OCI-LY1 (cell line): ENCODE data around the gene GNAT1.

ENCODE experiments used
- H2AFZ ChIP-seq: fragments of 200-600 bp; sonication (generic), shearing (Covaris generic); 2 replicates; pipeline ENCODE4 v1.6.0; 2014; ENCODE audit warnings: antibody characterized with exemption, mild to moderate bottlenecking, low read length
- H3F3A ChIP-seq: fragments of 200-600 bp; sonication (generic), shearing (Covaris generic); 2 replicates; pipeline ENCODE4 v1.6.0; 2014; ENCODE audit warnings: mild to moderate bottlenecking, antibody characterized with exemption, low read length, moderate library complexity; ENCODE audit not compliant: insufficient read depth
- H3K27ac ChIP-seq: fragments of 200-600 bp; sonication (generic); 2 replicates; pipeline ENCODE4 v1.5.1; 2014; ENCODE audit warnings: low read length, mixed run types, mild to moderate bottlenecking, low read depth; ENCODE audit not compliant: poor library complexity, severe bottlenecking
- H3K27me3 ChIP-seq: fragments of 200-600 bp; sonication (generic); 2 replicates; pipeline ENCODE4 v1.6.0; 2014; ENCODE audit warnings: antibody characterized with exemption, mild to moderate bottlenecking, low read length, moderate library complexity; ENCODE audit not compliant: insufficient read depth
- H3K36me3 ChIP-seq: fragments of 200-600 bp; sonication (generic); 2 replicates; pipeline ENCODE4 v1.6.1; 2014; ENCODE audit warnings: mild to moderate bottlenecking, antibody characterized with exemption, low read length, moderate library complexity, mixed read lengths; ENCODE audit not compliant: insufficient read depth
- H3K4me1 ChIP-seq: fragments of 200-600 bp; sonication (generic); 2 replicates; pipeline ENCODE4 v1.5.1; 2014; ENCODE audit warnings: mild to moderate bottlenecking, low read length, moderate library complexity; ENCODE audit not compliant: insufficient read depth, severe bottlenecking
- H3K4me2 ChIP-seq: fragments of 200-600 bp; sonication (generic), shearing (Covaris generic); 2 replicates; pipeline ENCODE4 v1.6.1; 2014; ENCODE audit warnings: low read length
- H3K4me3 ChIP-seq: fragments of 200-600 bp; sonication (generic); 2 replicates; pipeline ENCODE4 v1.5.1; 2014; ENCODE audit warnings: low read length, low read depth, mild to moderate bottlenecking, mixed read lengths; ENCODE audit not compliant: poor library complexity, severe bottlenecking
- H3K79me2 ChIP-seq: fragments of 200-600 bp; shearing (Covaris generic); 2 replicates; pipeline ENCODE4 v1.6.1; 2016; ENCODE audit warnings: mixed run types, low read length, mixed read lengths; ENCODE audit not compliant: insufficient read depth
- H3K9ac ChIP-seq: fragments of 200-600 bp; sonication (generic), shearing (Covaris generic); 2 replicates; pipeline ENCODE4 v1.6.1; 2014; ENCODE audit warnings: mild to moderate bottlenecking, low read length, mixed read lengths
- H3K9me2 ChIP-seq: fragments of 200-600 bp; sonication (generic), shearing (Covaris generic); 2 replicates; pipeline ENCODE4 v1.6.1; 2014; ENCODE audit warnings: low read depth, mild to moderate bottlenecking, low read length, mixed read lengths
- H3K9me3 ChIP-seq: fragments of 200-600 bp; shearing (Covaris generic); 2 replicates; pipeline ENCODE4 v1.6.1; 2014; ENCODE audit warnings: low read length, mixed read lengths
- H4K20me1 ChIP-seq: fragments of 200-600 bp; sonication (generic), shearing (Covaris generic); 2 replicates; pipeline ENCODE4 v1.6.0; 2016; ENCODE audit warnings: mild to moderate bottlenecking, low read length; ENCODE audit not compliant: insufficient read depth
- CTCF ChIP-seq: fragments of 200-600 bp; sonication (generic), shearing (Covaris generic); IDR thresholded peaks from 2 replicates; pipeline ENCODE4 v1.5.1; 2017; ENCODE audit warnings: mild to moderate bottlenecking, antibody characterized with exemption, low read length, moderate library complexity, mixed read lengths
- EZH2 ChIP-seq: fragments of 200-600 bp; sonication (generic), shearing (Covaris generic); IDR thresholded peaks from 2 replicates; pipeline ENCODE4 v1.8.0; 2017; ENCODE audit warnings: borderline replicate concordance, mixed run types, mild to moderate bottlenecking, antibody characterized with exemption, low read length, moderate library complexity, mixed read lengths

GNAT1 gene

GRCh38 chr3:50154476-50154839 lies 37.0 kb upstream of the GNAT1 start:
- Histone ChIP-seq H4K20me1 (no peaks in the 10 kb centered on the region), H3K9me2 (no peaks in the 10 kb centered on the region), H2AFZ (no peak overlapping the region), H3K4me2 (peak overlapping the region; percentile 93), H3K27me3 (peaks cover 15% of the 10 kb centered on the region; the same call in 1 of the 2 replicates), H3K4me3 (peak overlapping the region; percentile 63), H3K79me2 (no peaks in the 10 kb centered on the region), H3F3A (no peaks in the 10 kb centered on the region), H3K9me3 (no peaks in the 10 kb centered on the region), H3K9ac (peak overlapping the region; percentile 22; the same call in 1 of the 2 replicates), H3K4me1 (peaks cover 9% of the 10 kb centered on the region), H3K36me3 (no peaks in the 10 kb centered on the region), H3K27ac (no peak overlapping the region)
- TF ChIP-seq EZH2, result no peak
- peak; percentile 40; the same call in 1 of the 2 replicates for TF ChIP-seq CTCF

GRCh38 chr3:50154840-50155490 lies 36.4 kb upstream of the GNAT1 start, which contains the start of gene SEMA3F:
Gene SEMA3F, plus strand, starts transcription at chr3:50155324. Its CDS starts 4,299 bp downstream, at chr3:50159623.
- H3K27ac ChIP-seq, result no peak within 1 kb of the TSS
- H2AFZ ChIP-seq, result no peak within 1 kb of the TSS
- H3K4me1 ChIP-seq, result peaks cover 9% of the 10 kb centered on the region
- no peaks in the 10 kb centered on the region for H3K79me2 ChIP-seq
- peak within 1 kb of the TSS; percentile 22; the same call in 1 of the 2 replicates for H3K9ac ChIP-seq
- H3K4me2 ChIP-seq, result peak within 1 kb of the TSS; percentile 93
- peak within 1 kb of the TSS; percentile 63 for H3K4me3 ChIP-seq
- H3K27me3 ChIP-seq, result peaks cover 15% of the 10 kb centered on the region; the same call in 1 of the 2 replicates
- no peaks in the 10 kb centered on the region for H3K9me3 ChIP-seq
- no peaks in the 10 kb centered on the region for H3F3A ChIP-seq
- no peaks in the 10 kb centered on the region for H3K36me3 ChIP-seq
- H4K20me1 ChIP-seq, result no peaks in the 10 kb centered on the region
- no peaks in the 10 kb centered on the region for H3K9me2 ChIP-seq
- TF ChIP-seq CTCF (no peak), EZH2 (no peak)

GRCh38 chr3:50155491-50155878 lies 35.9 kb upstream of the GNAT1 start:
- Histone ChIP-seq H3K27ac (no peak overlapping the region), H2AFZ (no peak overlapping the region), H3K4me1 (peaks cover 9% of the 10 kb centered on the region), H3F3A (no peaks in the 10 kb centered on the region), H3K4me2 (peak overlapping the region; percentile 93; the same call in 1 of the 2 replicates), H3K9me2 (no peaks in the 10 kb centered on the region), H3K79me2 (no peaks in the 10 kb centered on the region), H3K4me3 (peak overlapping the region; percentile 63), H3K9ac (no peak overlapping the region), H3K9me3 (no peaks in the 10 kb centered on the region), H3K36me3 (no peaks in the 10 kb centered on the region), H3K27me3 (peaks cover 15% of the 10 kb centered on the region; the same call in 1 of the 2 replicates), H4K20me1 (no peaks in the 10 kb centered on the region)
- TF ChIP-seq EZH2 (no peak), CTCF (no peak)
